Peyer's patch (tissue), 4 donors: Measurements from ENCODE around the gene SLC17A5.

Experiments used
- POLR2A ChIP-seq, 2 donors: fragments of 450-650 bp; IDR thresholded peaks; one replicate each; pipeline ENCODE4 v1.5.1; 2017; ENCODE audit warnings: antibody characterized with exemption in 2 of 2, mild to moderate bottlenecking in 2 of 2, moderate library complexity in 2 of 2
- TF ChIP-seq, protein P1 (sequence below), 6 experiments: fragments of 450-650 bp in 4 of 6; fragments of 200-600 bp in 2 of 6; sonication (generic) in 1 of 6; IDR thresholded peaks; one replicate each; pipeline ENCODE4 v1.5.1; 2017 to 2019; ENCODE audit warnings: antibody characterized with exemption in 6 of 6, mild to moderate bottlenecking in 3 of 6, moderate library complexity in 1 of 6

DNA sequence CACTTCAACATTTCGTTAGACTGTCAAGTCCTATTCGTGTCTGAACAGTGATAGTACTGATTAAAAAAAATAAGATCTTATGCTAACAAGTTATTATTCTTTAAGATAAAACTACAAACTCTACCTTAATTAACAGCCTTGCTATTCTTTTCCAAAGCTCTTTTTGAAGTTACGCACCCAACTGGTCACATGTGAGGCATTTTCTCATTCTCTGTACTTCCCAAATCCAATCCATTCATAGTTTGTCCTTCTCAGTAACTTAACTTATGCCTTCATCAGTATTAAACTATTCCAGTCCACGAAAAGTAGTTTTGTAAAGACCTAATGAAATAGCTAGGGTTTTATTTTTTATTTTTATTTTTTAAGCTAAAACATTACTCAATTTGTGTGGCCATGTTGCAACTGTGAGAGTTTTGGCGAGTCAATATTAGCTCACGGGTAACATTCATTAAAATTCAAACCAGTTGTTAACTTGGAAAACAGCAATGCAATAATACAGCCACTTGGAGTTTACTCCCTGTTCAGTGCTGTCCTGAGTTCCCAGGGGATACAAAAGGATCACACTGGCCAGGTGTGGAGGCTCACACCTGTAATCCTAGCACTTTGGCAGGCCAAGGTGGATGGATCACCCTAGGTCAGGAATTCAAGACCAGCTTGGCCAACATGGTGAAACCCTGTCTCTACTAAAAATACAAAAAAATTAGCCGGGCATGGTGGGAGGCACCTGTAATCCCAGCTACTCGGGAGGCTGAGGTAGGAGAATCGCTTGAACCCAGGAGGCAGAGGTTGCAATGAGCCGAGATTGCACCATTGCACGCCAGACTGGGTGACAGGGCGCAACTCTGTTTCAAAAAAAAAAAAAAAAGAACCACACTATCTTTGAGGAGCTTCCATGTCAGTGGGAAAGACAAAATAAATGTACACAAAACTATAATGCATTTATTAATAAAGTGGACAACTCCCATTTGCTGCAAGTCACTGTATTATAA is 105.0 kb downstream of the SLC17A5 start:
- TF ChIP-seq, protein P1, sequence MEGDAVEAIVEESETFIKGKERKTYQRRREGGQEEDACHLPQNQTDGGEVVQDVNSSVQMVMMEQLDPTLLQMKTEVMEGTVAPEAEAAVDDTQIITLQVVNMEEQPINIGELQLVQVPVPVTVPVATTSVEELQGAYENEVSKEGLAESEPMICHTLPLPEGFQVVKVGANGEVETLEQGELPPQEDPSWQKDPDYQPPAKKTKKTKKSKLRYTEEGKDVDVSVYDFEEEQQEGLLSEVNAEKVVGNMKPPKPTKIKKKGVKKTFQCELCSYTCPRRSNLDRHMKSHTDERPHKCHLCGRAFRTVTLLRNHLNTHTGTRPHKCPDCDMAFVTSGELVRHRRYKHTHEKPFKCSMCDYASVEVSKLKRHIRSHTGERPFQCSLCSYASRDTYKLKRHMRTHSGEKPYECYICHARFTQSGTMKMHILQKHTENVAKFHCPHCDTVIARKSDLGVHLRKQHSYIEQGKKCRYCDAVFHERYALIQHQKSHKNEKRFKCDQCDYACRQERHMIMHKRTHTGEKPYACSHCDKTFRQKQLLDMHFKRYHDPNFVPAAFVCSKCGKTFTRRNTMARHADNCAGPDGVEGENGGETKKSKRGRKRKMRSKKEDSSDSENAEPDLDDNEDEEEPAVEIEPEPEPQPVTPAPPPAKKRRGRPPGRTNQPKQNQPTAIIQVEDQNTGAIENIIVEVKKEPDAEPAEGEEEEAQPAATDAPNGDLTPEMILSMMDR (IDR thresholded peaks at IDR 0.05), result no peak
- no peak for TF ChIP-seq POLR2A (IDR thresholded peaks at IDR 0.05)
